BE2C (cell line): ENCODE measurements around the gene TFF3.

Experiments
- DNase-seq: peaks from one replicate; pipeline ENCODE4 v3.0.0-alpha.2; 2020
- H3K27me3 ChIP-seq: fragments of 250-450 bp; sonication (Bioruptor Pico); 2 replicates; pipeline ENCODE4 v1.5.1; 2020; ENCODE audit warnings: mild to moderate bottlenecking
- H3K36me3 ChIP-seq: fragments of 250-450 bp; sonication (Bioruptor Pico); 2 replicates; pipeline ENCODE4 v1.5.1; 2020; ENCODE audit warnings: mild to moderate bottlenecking
- H3K4me1 ChIP-seq: fragments of 250-450 bp; sonication (Bioruptor Pico); 2 replicates; pipeline ENCODE4 v1.5.1; 2020
- H3K4me3 ChIP-seq: 2 replicates; pipeline ENCODE4 v1.5.1; 2011; ENCODE audit warnings: low read depth, low read length
- H3K9me3 ChIP-seq: fragments of 250-450 bp; sonication (Bioruptor Pico); 2 replicates; pipeline ENCODE4 v1.5.1; 2020
- CTCF ChIP-seq: IDR thresholded peaks from 2 replicates; pipeline ENCODE4 v1.5.1; 2012; ENCODE audit warnings: mild to moderate bottlenecking, low read depth, low read length

The TFF3 gene

GRCh38 chr21:42287193-42288083, 27.8 kb downstream of the TFF3 start:
- Histone ChIP-seq H3K4me3 (no peak overlapping the region), H3K27me3 (no peaks in the 10 kb centered on the region), H3K36me3 (peaks cover 6% of the 10 kb centered on the region)

DNA sequence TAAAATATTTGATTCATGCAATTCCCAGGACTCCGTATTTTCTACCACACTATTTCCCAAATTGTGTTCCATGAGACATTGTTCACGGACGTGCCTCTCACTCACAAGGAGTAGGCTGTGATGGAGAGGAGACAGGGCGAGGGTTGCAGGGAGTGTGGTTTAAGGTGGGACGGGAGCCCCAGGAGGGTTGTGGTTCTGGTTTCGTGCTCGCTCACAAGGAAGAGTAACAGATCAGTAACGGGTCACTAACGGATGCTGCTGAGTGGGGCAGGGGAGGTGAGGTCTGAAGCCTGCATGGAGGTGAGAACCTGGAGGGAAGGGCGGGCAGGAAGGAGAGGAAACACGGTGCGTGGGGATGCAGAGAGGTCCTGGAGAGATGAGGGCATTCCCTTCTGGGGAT, 28.8 kb downstream of the TFF3 start:
- TF ChIP-seq CTCF: no peak
- no peak overlapping the region for H3K4me3 ChIP-seq
- peaks cover 6% of the 10 kb centered on the region for H3K36me3 ChIP-seq
- no peaks in the 10 kb centered on the region; the same call in 1 of the 2 replicates for H3K9me3 ChIP-seq
- DNase-seq: no peak
- H3K4me1 ChIP-seq: no peaks in the 10 kb centered on the region
- no peaks in the 10 kb centered on the region for H3K27me3 ChIP-seq

More at GRCh38 chr21:42287193-42288083, 27.8 kb downstream of the TFF3 start:
- Histone ChIP-seq H3K9me3 (no peaks in the 10 kb centered on the region; the same call in 1 of the 2 replicates), H3K4me1 (no peaks in the 10 kb centered on the region)
- no peak for DNase-seq
- TF ChIP-seq CTCF: no peak

DNA sequence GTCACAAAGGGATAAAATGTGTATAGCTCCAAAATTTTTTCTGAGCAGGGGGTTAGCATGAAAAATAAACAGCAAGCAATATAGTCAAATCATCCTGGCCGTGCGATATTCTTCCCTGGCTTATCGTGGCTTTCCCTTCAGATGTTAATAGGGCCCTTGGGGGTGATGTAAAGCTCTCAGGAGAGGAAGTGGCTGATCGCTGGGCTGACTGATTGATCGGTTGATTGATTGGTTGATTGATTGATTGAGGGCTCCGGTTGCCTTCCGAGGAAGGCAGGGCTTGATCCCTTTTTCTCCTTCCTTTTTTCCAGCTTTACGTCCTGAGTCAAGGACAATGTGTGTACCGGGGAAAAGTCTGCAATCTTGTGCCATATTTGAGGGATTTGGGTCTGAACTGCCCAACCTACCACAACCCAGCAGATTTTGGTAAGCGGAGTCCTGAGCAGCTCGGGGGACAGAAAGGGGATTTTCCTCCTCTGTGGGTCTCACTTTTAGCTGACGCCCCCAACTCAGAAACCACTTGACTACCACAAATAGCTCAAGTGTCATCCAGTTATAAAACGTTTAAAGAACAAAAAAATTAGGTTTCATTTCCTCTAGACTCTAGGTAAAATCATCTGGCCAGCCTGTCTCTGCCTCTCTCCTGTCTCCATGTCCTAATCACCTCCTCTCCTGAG, 29.5 kb downstream of the TFF3 start:
- Histone ChIP-seq H3K9me3 (no peaks in the 10 kb centered on the region; the same call in 1 of the 2 replicates), H3K27me3 (no peaks in the 10 kb centered on the region), H3K4me1 (no peaks in the 10 kb centered on the region), H3K4me3 (no peak overlapping the region), H3K36me3 (peaks cover 5% of the 10 kb centered on the region)
- no peak for DNase-seq
- no peak for TF ChIP-seq CTCF

GRCh38 chr21:42282715-42283114, 32.5 kb downstream of the TFF3 start:
- no peak for TF ChIP-seq CTCF
- Histone ChIP-seq H3K27me3 (no peaks in the 10 kb centered on the region), H3K4me3 (no peak overlapping the region), H3K9me3 (no peaks in the 10 kb centered on the region), H3K4me1 (no peaks in the 10 kb centered on the region), H3K36me3 (peaks cover 2% of the 10 kb centered on the region; the same call in 1 of the 2 replicates)
- no peak for DNase-seq

DNA sequence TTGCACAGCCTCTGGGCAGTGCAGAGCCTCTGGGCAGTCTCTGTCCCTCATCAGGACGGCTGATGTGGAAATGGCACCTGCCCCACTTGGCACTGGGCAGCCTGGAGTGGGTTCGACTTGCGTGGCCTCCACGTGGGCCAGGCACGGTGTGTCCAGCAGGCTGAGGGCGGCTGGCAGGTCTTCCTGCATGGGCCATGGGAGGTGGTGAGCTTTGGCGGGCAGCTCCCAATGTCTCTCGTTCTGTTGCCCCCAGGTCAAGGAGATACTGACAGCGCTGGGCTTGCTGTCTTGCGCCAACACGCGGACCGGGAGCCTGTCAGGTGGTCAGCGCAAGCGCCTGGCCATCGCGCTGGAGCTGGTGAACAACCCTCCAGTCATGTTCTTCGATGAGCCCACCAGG, 33.2 kb downstream of the TFF3 start:
- Histone ChIP-seq H3K27me3 (no peaks in the 10 kb centered on the region), H3K36me3 (peaks cover 2% of the 10 kb centered on the region; the same call in 1 of the 2 replicates), H3K4me1 (no peaks in the 10 kb centered on the region), H3K4me3 (no peak overlapping the region), H3K9me3 (no peaks in the 10 kb centered on the region)
- TF ChIP-seq CTCF: no peak
- no peak for DNase-seq
